ENCODE data around the gene C20orf141. TPM values are rescaled to one million over a fixed set of nuclear protein-coding genes. Genes with fewer than 3 reads are reported as not detected.

The C20orf141 gene
- total RNA-seq, 1 experiment from 2014 or later = not detected

- no peak overlapping the region for H2BK15ac ChIP-seq (ENCODE audit: low read depth, low read length)
- H3K56ac ChIP-seq (ENCODE audit: insufficient read length, low read depth, low read length) = no peak overlapping the region
- peak overlapping the region in 1 of 2 experiments; percentile 28; a peak in 2 of 5 replicates for H3K4me3 Mint-ChIP-seq
- no peak overlapping the region for H2BK5ac ChIP-seq (ENCODE audit: insufficient read length, low read length)
- peaks cover 7% of the 10 kb centered on the region; the same call in 1 of the 2 replicates for H3K4me1 ChIP-seq (ENCODE audit: insufficient read depth, low read length)
- no peak for TF ChIP-seq CTCF (conservative IDR thresholded peaks at IDR 0.05)
- no peak overlapping the region for H3K18ac ChIP-seq (ENCODE audit: insufficient read length, low read depth, low read length)
- peaks cover 3 to 5% of the 10 kb centered on the region in 2 experiments; a peak in 3 of 5 replicates for H3K9me3 Mint-ChIP-seq
- H2BK20ac ChIP-seq (ENCODE audit: low read depth, low read length, poor library complexity, severe bottlenecking) = no peak overlapping the region
- H3K27ac ChIP-seq (ENCODE audit: insufficient read length, low read depth, low read length) = no peak overlapping the region
- H3K27me3 ChIP-seq (ENCODE audit: insufficient read depth, low read length) = peaks cover 42% of the 10 kb centered on the region
- H3K23ac ChIP-seq (ENCODE audit: insufficient read length, low read depth, low read length) = no peak overlapping the region
- H4K5ac ChIP-seq (ENCODE audit: insufficient read length, low read depth, low read length) = no peak overlapping the region
- H3K79me2 ChIP-seq (ENCODE audit: insufficient read depth, low read length) = no peaks in the 10 kb centered on the region
- no peak for DNase-seq
- no peak overlapping the region for H3K14ac ChIP-seq (ENCODE audit: insufficient read depth, low read length)
- H2BK120ac ChIP-seq (ENCODE audit: low read depth, low read length, poor library complexity, severe bottlenecking) = no peak overlapping the region
- peak overlapping the region; percentile 63 for H3K4me2 ChIP-seq (ENCODE audit: insufficient read depth, insufficient read length, low read length)
- H3K27ac Mint-ChIP-seq = no peak overlapping the region
- H3K79me1 ChIP-seq (ENCODE audit: insufficient read depth, low read depth, low read length, poor library complexity, severe bottlenecking) = no peaks in the 10 kb centered on the region
- H3K4ac ChIP-seq (ENCODE audit: low read depth, low read length) = no peak overlapping the region
- no peak overlapping the region for H3T11ph ChIP-seq (ENCODE audit: low read length)
- H3K9ac ChIP-seq (ENCODE audit: extremely low read depth, insufficient read length, low read length) = no peak overlapping the region
- H3K9me3 ChIP-seq (ENCODE audit: control insufficient read depth, low read depth, low read length) = no peaks in the 10 kb centered on the region
- no peak overlapping the region for H4K91ac ChIP-seq (ENCODE audit: insufficient read length, low read depth, low read length)
- no peak overlapping the region for H2AK5ac ChIP-seq (ENCODE audit: insufficient read length, low read length)
- no peak overlapping the region for H2AFZ ChIP-seq (ENCODE audit: low read length)
- peaks cover 30 to 40% of the 10 kb centered on the region in 2 experiments for H3K4me1 Mint-ChIP-seq
- peaks cover 7% of the 10 kb centered on the region for H3K23me2 ChIP-seq (ENCODE audit: insufficient read length, low read depth, low read length, poor library complexity, severe bottlenecking)
- no peak overlapping the region for H2BK12ac ChIP-seq (ENCODE audit: insufficient read length, low read depth, low read length)
- H3K27me3 Mint-ChIP-seq (ENCODE audit: low read depth) = peaks cover 74% of the 10 kb centered on the region
- H3K36me3 Mint-ChIP-seq (ENCODE audit: insufficient read depth in 1 of 3, low read depth in 3 of 3) = peaks cover 0 to 8% (median 1%) of the 10 kb centered on the region in 3 experiments; a peak in 2 of 7 replicates
- no peak overlapping the region for H4K8ac ChIP-seq (replicated peaks; ENCODE audit: insufficient read length, low read depth, low read length)
- no CpG with 5 or more reads among the region's 16 CpGs for WGBS (ENCODE audit: extremely low coverage, insufficient read length, low lambda C conversion rate)
- no peaks in the 10 kb centered on the region for H4K20me1 ChIP-seq (ENCODE audit: control insufficient read depth, insufficient read depth, insufficient read length)
Measured at GRCh38 chr20:2804041-2804828, 10.6 kb upstream of the C20orf141 start.
